Psoas muscle (tissue), 8 donors: Measurements from ENCODE around the gene KIDINS220. TPM values are rescaled to one million over a fixed set of nuclear protein-coding genes. Genes with fewer than 3 reads are reported as not detected.
A peak's percentile ranks its signal among the peaks of the same experiment; 100 is the strongest.

Source experiments
- ATAC-seq, 4 donors: fragments of 200-7000 bp; cut with Tn5 transposase; one replicate each; pipeline ENCODE4 v1.9.1; 2020; ENCODE audit warnings: moderate library complexity in 3 of 4, mild to moderate bottlenecking in 2 of 4
- DNase-seq, 2 donors: peaks; one replicate each; pipeline ENCODE4 v3.0.0-alpha.2; 2020
- H3K27ac ChIP-seq: fragments of 200-600 bp; one replicate; pipeline ENCODE4 v1.8.0; 2022
- H3K27me3 ChIP-seq, 3 donors: fragments of 200-600 bp in 1 of 3; one replicate each; pipeline versions ENCODE4 v1.6.1 to v1.8.0; 2013 to 2022; ENCODE audit warnings: low read length in 2 of 3, mild to moderate bottlenecking in 2 of 3, moderate library complexity in 1 of 3; ENCODE audit not compliant: insufficient read depth in 3 of 3
- H3K36me3 ChIP-seq, 2 donors: fragments of 200-600 bp in 1 of 2; one replicate each; pipeline versions ENCODE4 v1.6.1 to v1.8.0; 2013 to 2022; ENCODE audit warnings: low read depth in 1 of 2, mild to moderate bottlenecking in 1 of 2, moderate library complexity in 1 of 2; ENCODE audit not compliant: insufficient read depth in 1 of 2
- H3K4me1 ChIP-seq: fragments of 200-600 bp; one replicate; pipeline ENCODE4 v1.8.0; 2022
- H3K4me3 ChIP-seq: fragments of 200-600 bp; one replicate; pipeline ENCODE4 v1.8.0; 2022; ENCODE audit warnings: mild to moderate bottlenecking
- H3K9me3 ChIP-seq: fragments of 200-600 bp; one replicate; pipeline ENCODE4 v1.8.0; 2022
- CTCF ChIP-seq: fragments of 200-600 bp; IDR thresholded peaks from one replicate; pipeline ENCODE4 v1.8.0; 2022; ENCODE audit warnings: antibody characterized with exemption
- WGBS, 3 donors: extraction: QIAGEN DNeasy Blood & Tissue Kit; methylation state at CpG; one replicate each; pipeline versions ENCODE4 v1.1.6 to v1.1.7; 2013; 5-methylcytosine and 5-hydroxymethylcytosine counted together
- intact Hi-C, 2 donors: fragments of 100-400 bp; cut with DNase I; formaldehyde crosslinking; loops; one replicate each; pipeline versions ENCODE4 v1.11.0 to v1.14.2; 2022
- polyA plus RNA-seq, 3 donors: library from polyadenylated mRNA; stranded (reverse); fragments of 200-250 nt; gene quantifications; one replicate each; pipeline ENCODE4 v1.2.3, GENCODE V29; 2013
- total RNA-seq, 4 donors: library from RNA; stranded (reverse); fragmentation: NEBNext Ultra II Directional in 2 of 4; extraction: Animal tissue kit (Norgen Biotek cat#: 25700) in 2 of 4; gene quantifications; one replicate each; pipeline versions ENCODE4 v1.2.1 to v1.2.4, GENCODE V29; 2021 to 2023
- donor health status: healthy with polysubstance abuse.
- donor health status: DM: no; HTN: no; CAD: no; lungs with moderate emphysema.
- donor health status: Bipolar disorder and iron deficiency.
- donor health status: healthy.
- donor health status: DM: yes; HTN: yes; CAD: no.
- donor health status: DM: no; HTN: no; CAD: no.
- donor health status: DM: no; HTN: no; CAD: no.
- donor health status: DM: yes; HTN: yes; CAD: no.

Gene KIDINS220
- total and polyA plus RNA-seq, 7 donors, result 7.5 to 52.0 (median 40.4) TPM

- ATAC-seq, result peak; percentile 91 to 98 (median 96)
- no peak for TF ChIP-seq CTCF
- peak overlapping the region; percentile 74 for H3K27ac ChIP-seq
- H3K9me3 ChIP-seq, result no peaks in the 10 kb centered on the region
- H3K36me3 ChIP-seq, result peaks cover 0 to 55% of the 10 kb centered on the region in 2 donors
- intact Hi-C loops, result no loop called here
- DNase-seq, result peak; percentile 63 to 83
- H3K4me3 ChIP-seq, result no peak overlapping the region
- WGBS, 3 donors, result 42 to 56% (median 47%) methylated on average over 8 of the region's 8 CpGs
- H3K4me1 ChIP-seq, result peaks cover 43% of the 10 kb centered on the region
- no peaks in the 10 kb centered on the region for H3K27me3 ChIP-seq
Measured at GRCh38 chr2:8821276-8822217, 15.9 kb downstream of the KIDINS220 start.

- Histone ChIP-seq H3K9me3 (no peaks in the 10 kb centered on the region), H3K4me1 (peaks cover 43% of the 10 kb centered on the region), H3K4me3 (no peak overlapping the region), H3K27ac (peak overlapping the region; percentile 74), H3K36me3 (peaks cover 0 to 50% of the 10 kb centered on the region in 2 donors), H3K27me3 (no peaks in the 10 kb centered on the region)
- DNase-seq, result no peak
- ATAC-seq, result no peak
- intact Hi-C loops, result no loop called here
- 91 to 96% (median 95%) methylated on average over 8 of the region's 8 CpGs for WGBS, 3 donors
- TF ChIP-seq CTCF, result no peak
Measured at GRCh38 chr2:8819948-8820347, 17.5 kb downstream of the KIDINS220 start.

GRCh38 chr2:8819194-8819593 lies 18.2 kb downstream of the KIDINS220 start:
- intact Hi-C loops, result no loop called here
- Histone ChIP-seq H3K9me3 (no peaks in the 10 kb centered on the region), H3K4me1 (peaks cover 43% of the 10 kb centered on the region), H3K27ac (peak overlapping the region; percentile 31), H3K27me3 (no peaks in the 10 kb centered on the region), H3K36me3 (peaks cover 0 to 48% of the 10 kb centered on the region in 2 donors), H3K4me3 (no peak overlapping the region)
- WGBS, 3 donors, result 82 to 92% (median 86%) methylated on average over 5 of the region's 5 CpGs
- TF ChIP-seq CTCF, result no peak
- no peak for DNase-seq
- peak; percentile 38 to 63 (median 52) for ATAC-seq

- ATAC-seq (no peak), DNase-seq (no peak)
- H3K9me3 ChIP-seq, result no peaks in the 10 kb centered on the region
- H3K4me1 ChIP-seq, result peaks cover 35% of the 10 kb centered on the region
- H3K27me3 ChIP-seq, result no peaks in the 10 kb centered on the region
- WGBS, 3 donors, result 96 to 100% (median 98%) methylated on average over 1 of the region's 1 CpG
- no peak for TF ChIP-seq CTCF
- no peak overlapping the region for H3K27ac ChIP-seq
- peaks cover 0 to 60% of the 10 kb centered on the region in 2 donors for H3K36me3 ChIP-seq
- no peak overlapping the region for H3K4me3 ChIP-seq
- intact Hi-C loops, result no loop called here
Measured at GRCh38 chr2:8817221-8817620, 20.2 kb downstream of the KIDINS220 start.
